ENCODE data around the gene KRT1.
"Not testable (repeated sequence)": the region's sequence is repeated elsewhere in the genome, so short reads cannot be mapped to it uniquely, and the experiment has no call there.

Gene KRT1

GRCh38 chr12:52682381-52682660 lies 2.1 kb upstream of the KRT1 start:
- no peak for DNase-seq (ENCODE audit: low spot score)

DNA sequence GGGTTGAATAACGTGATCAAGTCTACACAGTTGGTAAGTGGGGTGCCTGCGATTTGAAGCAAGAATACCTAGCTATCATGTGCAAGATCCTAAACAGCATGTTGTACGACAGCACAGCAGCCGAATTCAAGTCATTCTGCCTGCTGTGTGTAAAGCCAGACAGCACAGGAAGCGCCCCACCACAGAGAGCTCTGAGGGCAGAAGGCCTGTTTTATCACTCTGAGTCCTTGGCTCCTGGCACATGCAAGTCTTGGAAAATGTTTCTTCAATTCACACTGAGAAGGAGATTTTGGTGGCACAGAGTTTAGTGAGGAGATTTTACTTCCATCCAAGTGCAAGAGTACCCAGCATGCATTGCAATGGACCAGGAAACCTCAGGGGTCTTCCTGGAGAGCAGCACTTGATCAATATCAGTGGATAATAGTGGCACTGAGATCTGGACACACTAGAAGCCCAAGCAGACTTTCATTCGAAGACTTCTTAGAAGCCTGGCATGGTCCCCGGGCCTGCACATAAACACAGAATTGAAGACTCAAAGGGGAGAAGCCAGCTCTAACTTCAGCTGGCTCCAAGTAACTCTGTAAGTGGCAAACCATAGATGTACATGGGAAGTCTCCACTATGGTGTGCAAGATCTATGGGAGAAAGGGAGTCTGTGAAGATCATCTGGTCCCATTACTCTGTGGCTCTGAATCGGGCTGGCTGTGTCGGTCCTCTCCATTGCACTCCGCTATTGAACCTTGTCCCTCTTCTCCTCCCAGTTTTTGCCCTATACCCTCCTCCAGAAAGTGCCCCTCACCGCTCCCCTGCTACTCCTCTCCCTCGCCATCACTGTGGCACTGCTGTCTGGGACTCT lies 1.5 kb upstream of the KRT1 start:
- no peak for DNase-seq (ENCODE audit: low spot score)

- no peak for DNase-seq (ENCODE audit: low spot score)
Measured at GRCh38 chr12:52679875-52680274, 332 bp downstream of the KRT1 start.

DNA sequence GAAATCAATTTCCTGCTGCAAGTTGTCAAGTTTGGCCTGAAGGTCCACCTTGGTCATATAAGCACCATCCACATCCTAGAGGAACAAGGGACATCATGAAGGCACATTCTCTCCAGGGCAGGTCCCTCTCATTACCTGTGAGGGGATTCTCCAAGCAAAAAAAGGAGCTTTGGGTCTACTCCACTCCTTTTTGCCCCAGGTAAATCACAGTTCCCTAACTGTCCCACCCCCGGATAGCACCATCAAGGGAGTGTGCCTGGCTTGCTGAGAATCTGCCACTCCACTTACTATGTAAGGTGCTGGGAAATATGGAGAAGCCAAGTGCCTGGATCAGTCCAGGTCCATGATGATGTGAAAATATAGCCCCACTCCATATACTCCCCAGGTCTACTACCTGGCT lies 2.5 kb downstream of the KRT1 start:
- DNase-seq (ENCODE audit: low spot score): no peak

DNA sequence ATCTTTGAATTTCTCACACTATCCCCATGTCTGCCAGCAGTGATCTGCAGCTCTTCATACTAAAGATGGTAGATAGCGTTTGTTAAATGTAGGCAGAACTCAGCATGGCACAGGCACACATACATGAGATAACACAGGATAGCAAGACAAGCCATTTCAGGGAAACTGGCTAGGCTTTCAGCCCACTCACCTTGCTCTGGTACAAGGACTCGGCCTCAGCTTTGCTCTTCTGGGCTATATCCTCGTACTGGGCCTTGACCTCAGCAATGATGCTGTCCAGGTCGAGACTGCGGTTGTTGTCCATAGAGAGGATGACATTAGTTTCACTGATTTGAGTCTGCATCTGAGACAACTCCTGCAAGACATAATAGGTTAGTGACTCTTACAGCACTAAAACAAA lies 3.1 kb downstream of the KRT1 start:
- DNase-seq (ENCODE audit: low spot score): no peak

GRCh38 chr12:52676163-52676562 lies 4.0 kb downstream of the KRT1 start:
- no peak for DNase-seq (ENCODE audit: low spot score)

DNA sequence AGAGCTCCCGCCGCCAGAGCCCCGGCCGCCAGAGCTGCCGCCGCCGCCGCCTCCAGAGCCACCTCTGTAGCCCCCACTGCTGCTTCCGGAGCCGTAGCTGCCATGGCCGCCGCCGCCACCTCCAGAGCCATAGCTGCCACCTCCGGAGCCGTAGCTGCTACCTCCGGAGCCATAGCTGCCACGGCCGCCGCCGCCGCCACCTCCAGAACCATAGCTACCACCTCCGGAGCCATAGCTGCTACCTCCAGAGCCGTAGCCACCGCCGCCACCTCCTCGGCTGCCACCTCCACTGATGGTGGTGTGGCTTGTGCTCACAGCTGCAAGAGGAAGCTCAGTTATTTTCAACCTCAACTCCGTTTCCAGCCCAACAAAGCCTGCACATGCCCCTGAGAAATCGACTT lies 4.9 kb downstream of the KRT1 start:
- no peak for DNase-seq (ENCODE audit: low spot score)

GRCh38 chr12:52674433-52674775 lies 5.8 kb downstream of the KRT1 start:
- DNase-seq (ENCODE audit: low spot score): no peak

GRCh38 chr12:52673713-52674432 lies 6.3 kb downstream of the KRT1 start:
- no peak for DNase-seq (ENCODE audit: low spot score)

- no peak for DNase-seq (ENCODE audit: low spot score)
Measured at GRCh38 chr12:52673217-52673616, 7.0 kb downstream of the KRT1 start.

DNA sequence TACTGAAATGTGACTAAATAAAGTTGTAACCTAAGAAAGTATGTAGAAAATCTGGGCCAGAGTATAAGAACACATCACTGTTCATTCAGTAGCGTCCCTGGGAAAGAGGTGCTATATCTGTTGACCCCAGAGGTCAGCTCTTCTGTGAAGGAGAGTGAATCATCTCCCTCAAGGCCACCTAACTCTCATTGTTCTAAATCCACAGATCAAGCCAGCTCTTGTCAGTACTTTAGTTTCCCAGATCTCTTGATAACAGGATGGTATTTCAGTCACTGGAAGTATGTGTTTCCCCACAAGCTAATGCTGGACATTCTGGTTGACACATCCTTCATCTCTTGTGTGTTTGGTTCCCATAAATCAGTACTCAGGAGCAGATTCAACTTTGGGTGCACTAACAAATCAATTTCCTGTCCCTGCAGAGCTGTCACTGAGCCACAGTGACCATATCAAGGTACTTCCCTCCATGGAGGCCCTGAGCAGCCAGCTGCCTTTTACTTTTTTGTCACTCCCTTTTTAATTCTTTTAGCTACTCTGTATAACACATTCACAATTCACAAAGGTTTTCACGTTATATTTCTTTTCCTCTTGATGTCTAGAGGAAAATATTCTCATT lies 7.8 kb downstream of the KRT1 start:
- DNase-seq (ENCODE audit: low spot score): no peak

GRCh38 chr12:52670961-52671360 lies 9.2 kb downstream of the KRT1 start:
- DNase-seq (ENCODE audit: low spot score): no peak

- DNase-seq (ENCODE audit: low spot score): no peak
Measured at GRCh38 chr12:52670506-52670905, 9.7 kb downstream of the KRT1 start.

GRCh38 chr12:52669941-52670340 lies 10.3 kb downstream of the KRT1 start:
- not testable (repeated sequence) for DNase-seq (ENCODE audit: low spot score)

GRCh38 chr12:52669426-52669825 lies 10.8 kb downstream of the KRT1 start:
- no peak for DNase-seq (ENCODE audit: low spot score)

DNA sequence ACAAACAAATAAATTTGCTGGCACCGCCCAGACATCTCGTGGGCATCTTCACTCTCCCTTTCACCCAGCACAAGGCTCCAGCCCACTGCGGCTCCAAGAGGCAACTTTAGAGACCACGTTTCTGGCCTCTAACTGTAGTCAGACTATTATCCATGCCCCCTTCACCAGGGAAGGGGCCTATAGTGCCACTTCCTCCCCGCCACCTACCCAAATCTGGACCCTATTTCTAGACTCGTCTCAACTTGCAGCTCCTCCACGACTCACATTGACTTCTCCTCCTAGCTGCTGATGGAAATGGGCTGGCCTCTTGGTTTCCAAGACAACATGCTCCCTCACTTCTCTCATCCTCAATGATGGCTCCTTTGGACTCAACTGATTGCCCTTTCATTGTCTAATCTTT lies 12.3 kb downstream of the KRT1 start:
- DNase-seq (ENCODE audit: low spot score): no peak

GRCh38 chr12:52667509-52667908 lies 12.7 kb downstream of the KRT1 start:
- no peak for DNase-seq (ENCODE audit: low spot score)

DNA sequence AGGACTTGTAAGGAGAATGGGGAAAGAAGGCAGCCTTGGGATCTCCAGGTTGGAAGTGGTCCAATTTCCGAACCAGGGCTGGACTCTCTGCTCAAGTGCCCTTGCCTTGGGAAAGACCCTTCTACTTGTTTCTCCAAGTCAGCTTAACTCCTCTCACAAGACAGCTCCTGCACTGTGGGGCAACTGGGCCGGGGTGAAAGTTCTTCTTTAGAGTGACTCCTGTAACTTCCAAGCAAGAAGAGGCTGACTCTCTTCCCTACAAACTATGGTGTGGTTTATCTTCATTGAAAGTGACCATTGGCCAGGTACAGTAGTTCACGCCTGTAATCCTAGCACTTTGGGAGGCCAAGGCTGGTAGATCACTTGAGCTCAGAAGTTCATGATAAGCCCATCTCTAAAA lies 13.7 kb downstream of the KRT1 start:
- DNase-seq (ENCODE audit: low spot score): no peak

GRCh38 chr12:52663420-52663819 lies 16.8 kb downstream of the KRT1 start:
- no peak for DNase-seq (ENCODE audit: low spot score)

DNA sequence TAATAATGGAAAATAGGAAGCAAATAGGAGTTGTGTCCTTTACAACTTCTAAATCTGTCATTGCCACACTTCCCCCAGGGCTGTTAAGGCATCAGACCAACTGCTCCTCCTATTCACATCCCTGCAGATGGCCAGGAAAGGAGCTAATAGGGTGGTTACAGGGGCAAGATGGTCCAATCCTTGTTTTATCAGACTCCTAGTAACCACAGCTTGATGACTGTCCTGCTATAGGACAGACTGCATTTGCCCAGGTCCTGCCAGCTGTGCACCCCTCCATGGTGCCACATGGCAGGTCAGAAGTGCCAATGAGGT lies 17.3 kb downstream of the KRT1 start:
- no peak for DNase-seq (ENCODE audit: low spot score)

DNA sequence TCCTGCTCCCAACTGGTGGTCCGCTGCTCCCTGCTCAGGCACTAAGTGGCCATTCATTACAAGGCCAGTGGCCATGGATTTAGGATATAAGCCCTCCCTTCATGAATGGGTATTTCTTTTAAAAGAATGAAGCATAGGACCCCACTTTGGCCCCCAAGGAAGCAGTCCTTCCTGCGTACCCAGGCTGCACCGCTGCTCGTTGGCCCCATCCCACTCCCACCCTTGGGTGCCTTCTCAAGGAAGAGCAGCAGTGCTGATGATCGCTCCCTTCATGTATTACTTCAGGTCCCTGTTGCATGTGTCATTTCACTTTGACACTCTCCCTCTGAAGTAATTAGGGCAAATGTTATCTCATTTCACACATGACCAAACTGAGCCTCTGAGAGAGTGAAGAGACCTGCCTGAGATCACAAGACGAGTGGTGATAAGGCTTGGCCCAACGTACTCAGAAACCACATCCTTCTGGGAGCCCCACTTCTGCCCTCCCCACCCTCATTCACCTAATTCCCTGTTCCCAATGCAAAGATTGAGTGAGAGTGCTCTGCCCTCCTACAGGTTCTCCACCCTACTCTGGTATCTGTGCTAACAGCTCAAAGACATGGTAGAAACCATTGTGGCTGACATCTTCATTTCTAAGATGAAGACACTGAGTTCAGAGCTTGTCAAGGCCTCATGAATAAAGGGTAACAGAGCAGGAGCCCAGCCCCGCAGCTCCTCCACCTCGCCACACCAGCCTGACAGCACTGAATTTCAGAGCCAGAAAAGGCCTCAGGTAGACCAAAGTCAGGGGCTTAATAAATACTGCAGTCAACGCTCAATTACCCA lies 17.9 kb downstream of the KRT1 start:
- no peak for DNase-seq (ENCODE audit: low spot score)

DNA sequence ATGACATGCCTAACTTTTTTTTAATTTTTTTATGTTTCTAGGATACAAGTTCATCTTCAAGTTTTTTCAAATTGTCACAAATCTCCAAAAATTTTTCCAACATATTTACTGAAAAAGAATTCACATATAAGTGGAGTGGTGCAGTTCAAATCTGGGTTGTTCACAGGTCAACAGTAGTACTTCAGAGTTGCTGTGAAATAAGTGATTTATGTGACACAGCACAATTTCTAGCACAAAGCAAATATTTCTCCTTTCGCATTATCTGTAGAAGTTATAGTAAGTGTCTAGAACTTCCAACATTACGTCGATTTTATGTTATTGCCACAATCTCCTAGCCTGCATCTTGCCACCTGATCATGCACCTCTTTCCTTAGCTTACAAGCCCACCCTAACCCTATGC lies 18.5 kb downstream of the KRT1 start:
- no peak for DNase-seq (ENCODE audit: low spot score)

Data from left forelimb (tissue), 1 donor.